ENCODE measurements around the gene JAG2.

DNA sequence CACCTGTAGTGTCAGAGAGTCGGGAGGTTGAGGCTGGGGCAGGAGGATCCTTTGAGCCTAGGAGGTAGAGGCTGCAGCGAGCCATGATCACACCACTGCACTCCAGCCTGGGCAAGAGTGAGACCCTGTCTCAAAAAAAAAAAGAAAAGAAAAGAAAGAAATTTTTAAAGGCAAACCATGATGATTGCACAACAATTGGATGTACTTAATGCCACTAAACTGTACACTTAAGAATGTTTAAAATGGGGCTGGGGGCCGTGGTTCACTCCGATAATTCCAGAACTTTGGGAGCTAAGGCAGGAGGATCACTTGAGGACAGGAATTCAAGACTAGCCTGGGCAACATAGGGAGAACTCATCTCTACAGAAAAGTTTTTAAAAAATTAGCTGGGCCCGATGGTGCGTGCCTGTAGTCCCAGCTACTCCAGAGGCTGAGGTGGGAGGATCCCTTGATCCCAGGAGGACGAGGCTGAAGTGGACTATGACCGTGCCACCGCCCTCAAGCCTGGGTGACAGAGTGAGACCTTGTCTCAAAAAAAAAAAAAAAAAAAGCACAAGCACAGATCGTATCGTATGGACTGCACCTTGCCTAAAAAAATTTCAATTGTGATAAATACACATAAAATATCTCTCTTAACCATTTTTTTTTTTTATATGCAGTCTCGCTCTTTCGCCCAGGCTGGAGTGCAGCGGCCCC lies 32.7 kb downstream of the JAG2 start:
- no peak for TF ChIP-seq POLR2A (IDR thresholded peaks at IDR 0.05)
- TF ChIP-seq, protein P1, sequence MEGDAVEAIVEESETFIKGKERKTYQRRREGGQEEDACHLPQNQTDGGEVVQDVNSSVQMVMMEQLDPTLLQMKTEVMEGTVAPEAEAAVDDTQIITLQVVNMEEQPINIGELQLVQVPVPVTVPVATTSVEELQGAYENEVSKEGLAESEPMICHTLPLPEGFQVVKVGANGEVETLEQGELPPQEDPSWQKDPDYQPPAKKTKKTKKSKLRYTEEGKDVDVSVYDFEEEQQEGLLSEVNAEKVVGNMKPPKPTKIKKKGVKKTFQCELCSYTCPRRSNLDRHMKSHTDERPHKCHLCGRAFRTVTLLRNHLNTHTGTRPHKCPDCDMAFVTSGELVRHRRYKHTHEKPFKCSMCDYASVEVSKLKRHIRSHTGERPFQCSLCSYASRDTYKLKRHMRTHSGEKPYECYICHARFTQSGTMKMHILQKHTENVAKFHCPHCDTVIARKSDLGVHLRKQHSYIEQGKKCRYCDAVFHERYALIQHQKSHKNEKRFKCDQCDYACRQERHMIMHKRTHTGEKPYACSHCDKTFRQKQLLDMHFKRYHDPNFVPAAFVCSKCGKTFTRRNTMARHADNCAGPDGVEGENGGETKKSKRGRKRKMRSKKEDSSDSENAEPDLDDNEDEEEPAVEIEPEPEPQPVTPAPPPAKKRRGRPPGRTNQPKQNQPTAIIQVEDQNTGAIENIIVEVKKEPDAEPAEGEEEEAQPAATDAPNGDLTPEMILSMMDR (IDR thresholded peaks at IDR 0.05), result no peak

Measured in heart left ventricle (tissue), 13 donors.